Measurements from ENCODE around the gene CCDC14. TPM values are rescaled to one million over a fixed set of nuclear protein-coding genes. Genes with fewer than 3 reads are reported as not detected.

Gene CCDC14
- total and polyA plus RNA-seq, 2 experiments from 2014 or later = 52.5 to 113 TPM

DNA sequence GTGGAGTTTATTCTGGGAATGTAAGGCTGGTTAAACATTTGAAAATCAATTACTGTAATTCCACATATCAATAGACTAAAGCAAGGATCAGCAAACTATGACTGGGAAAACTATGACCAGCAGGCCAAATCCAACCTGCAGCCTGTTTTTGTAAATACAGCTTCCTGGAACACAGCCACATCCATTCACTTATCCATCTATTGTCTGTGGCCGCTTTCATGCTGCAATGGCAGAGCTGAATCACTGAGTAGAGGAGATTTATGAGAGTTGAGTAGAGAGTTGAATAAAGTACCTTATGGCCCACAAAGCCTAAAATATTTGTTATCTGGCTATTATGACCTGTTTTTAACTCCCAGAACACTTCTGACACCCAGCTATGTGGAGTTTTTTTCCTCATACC, 89.1 kb downstream of the CCDC14 start:
- Histone ChIP-seq H3F3A (replicated peaks; ENCODE audit: low read depth) (no peaks in the 10 kb centered on the region), H3K36me3 (ENCODE audit: insufficient read depth) (no peaks in the 10 kb centered on the region), H3K9me2 (ENCODE audit: insufficient read depth) (peaks cover 13% of the 10 kb centered on the region), H3K79me2 (replicated peaks; ENCODE audit: insufficient read depth) (peaks cover 3% of the 10 kb centered on the region; the same call in 1 of the 2 replicates), H3K27me3 (ENCODE audit: insufficient read depth) (no peaks in the 10 kb centered on the region), H3K4me2 (no peak overlapping the region), H4K20me1 (replicated peaks; ENCODE audit: insufficient read depth) (no peaks in the 10 kb centered on the region), H3K27ac (ENCODE audit: low read depth) (no peak overlapping the region), H3K4me1 (ENCODE audit: insufficient read depth) (no peaks in the 10 kb centered on the region), H3K4me3 (no peak overlapping the region), H2AFZ (no peak overlapping the region)
- no peak overlapping the region for H3K4me3 Mint-ChIP-seq
- H3K27ac Mint-ChIP-seq = no peak overlapping the region
- DNase-seq (ENCODE audit: low spot score) (no peak), ATAC-seq (no peak)
- peaks cover 3% of the 10 kb centered on the region for H3K27me3 Mint-ChIP-seq (ENCODE audit: insufficient read depth, low read depth, poor library complexity)
- TF ChIP-seq JUNB (IDR thresholded peaks at IDR 0.05; ENCODE audit: unreplicated experiment) (no peak), POLR2AphosphoS5 (IDR thresholded peaks at IDR 0.05; ENCODE audit: low read depth) (no peak), EZH2 (IDR thresholded peaks at IDR 0.05; ENCODE audit: low read depth, unreplicated experiment) (no peak), CREB1 (CRISPR knock-in tag; IDR thresholded peaks at IDR 0.05; ENCODE audit: low read depth) (no peak), CTCF (conservative IDR thresholded peaks at IDR 0.05; ENCODE audit: low read depth in 2 of 2) (no peak), ZNF462 (CRISPR knock-in tag; IDR thresholded peaks at IDR 0.05) (no peak), ZNF331 (CRISPR knock-in tag; IDR thresholded peaks at IDR 0.05; ENCODE audit: low read depth) (no peak), NANOG (IDR thresholded peaks at IDR 0.05; ENCODE audit: borderline replicate concordance) (no peak), ZNF114 (CRISPR knock-in tag; IDR thresholded peaks at IDR 0.05) (no peak), EZH2phosphoT487 (IDR thresholded peaks at IDR 0.05; ENCODE audit: unreplicated experiment) (no peak)
- TF ChIP-seq, protein P1, sequence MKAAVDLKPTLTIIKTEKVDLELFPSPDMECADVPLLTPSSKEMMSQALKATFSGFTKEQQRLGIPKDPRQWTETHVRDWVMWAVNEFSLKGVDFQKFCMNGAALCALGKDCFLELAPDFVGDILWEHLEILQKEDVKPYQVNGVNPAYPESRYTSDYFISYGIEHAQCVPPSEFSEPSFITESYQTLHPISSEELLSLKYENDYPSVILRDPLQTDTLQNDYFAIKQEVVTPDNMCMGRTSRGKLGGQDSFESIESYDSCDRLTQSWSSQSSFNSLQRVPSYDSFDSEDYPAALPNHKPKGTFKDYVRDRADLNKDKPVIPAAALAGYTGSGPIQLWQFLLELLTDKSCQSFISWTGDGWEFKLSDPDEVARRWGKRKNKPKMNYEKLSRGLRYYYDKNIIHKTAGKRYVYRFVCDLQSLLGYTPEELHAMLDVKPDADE (IDR thresholded peaks at IDR 0.05) = no peak
- TF ChIP-seq, protein P2, sequence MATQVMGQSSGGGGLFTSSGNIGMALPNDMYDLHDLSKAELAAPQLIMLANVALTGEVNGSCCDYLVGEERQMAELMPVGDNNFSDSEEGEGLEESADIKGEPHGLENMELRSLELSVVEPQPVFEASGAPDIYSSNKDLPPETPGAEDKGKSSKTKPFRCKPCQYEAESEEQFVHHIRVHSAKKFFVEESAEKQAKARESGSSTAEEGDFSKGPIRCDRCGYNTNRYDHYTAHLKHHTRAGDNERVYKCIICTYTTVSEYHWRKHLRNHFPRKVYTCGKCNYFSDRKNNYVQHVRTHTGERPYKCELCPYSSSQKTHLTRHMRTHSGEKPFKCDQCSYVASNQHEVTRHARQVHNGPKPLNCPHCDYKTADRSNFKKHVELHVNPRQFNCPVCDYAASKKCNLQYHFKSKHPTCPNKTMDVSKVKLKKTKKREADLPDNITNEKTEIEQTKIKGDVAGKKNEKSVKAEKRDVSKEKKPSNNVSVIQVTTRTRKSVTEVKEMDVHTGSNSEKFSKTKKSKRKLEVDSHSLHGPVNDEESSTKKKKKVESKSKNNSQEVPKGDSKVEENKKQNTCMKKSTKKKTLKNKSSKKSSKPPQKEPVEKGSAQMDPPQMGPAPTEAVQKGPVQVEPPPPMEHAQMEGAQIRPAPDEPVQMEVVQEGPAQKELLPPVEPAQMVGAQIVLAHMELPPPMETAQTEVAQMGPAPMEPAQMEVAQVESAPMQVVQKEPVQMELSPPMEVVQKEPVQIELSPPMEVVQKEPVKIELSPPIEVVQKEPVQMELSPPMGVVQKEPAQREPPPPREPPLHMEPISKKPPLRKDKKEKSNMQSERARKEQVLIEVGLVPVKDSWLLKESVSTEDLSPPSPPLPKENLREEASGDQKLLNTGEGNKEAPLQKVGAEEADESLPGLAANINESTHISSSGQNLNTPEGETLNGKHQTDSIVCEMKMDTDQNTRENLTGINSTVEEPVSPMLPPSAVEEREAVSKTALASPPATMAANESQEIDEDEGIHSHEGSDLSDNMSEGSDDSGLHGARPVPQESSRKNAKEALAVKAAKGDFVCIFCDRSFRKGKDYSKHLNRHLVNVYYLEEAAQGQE (IDR thresholded peaks at IDR 0.05; ENCODE audit: unreplicated experiment) = no peak
- H3K36me3 Mint-ChIP-seq (ENCODE audit: low read depth) = peaks cover 8% of the 10 kb centered on the region; the same call in 2 of the 3 replicates
- H3K4me1 Mint-ChIP-seq = peaks cover 15% of the 10 kb centered on the region
- H3K9me3 Mint-ChIP-seq = peaks cover 4% of the 10 kb centered on the region; the same call in 2 of the 3 replicates
